Measurements from ENCODE around the gene THBS4. TPM values are rescaled to one million over a fixed set of nuclear protein-coding genes. Genes with fewer than 3 reads are reported as not detected.

Gene THBS4
- total RNA-seq, 3 donors from 2014 or later (not counting 1 experiment from before 2014, with no cell fraction given): 0.32 to 0.61 (median 0.48) TPM

DNA sequence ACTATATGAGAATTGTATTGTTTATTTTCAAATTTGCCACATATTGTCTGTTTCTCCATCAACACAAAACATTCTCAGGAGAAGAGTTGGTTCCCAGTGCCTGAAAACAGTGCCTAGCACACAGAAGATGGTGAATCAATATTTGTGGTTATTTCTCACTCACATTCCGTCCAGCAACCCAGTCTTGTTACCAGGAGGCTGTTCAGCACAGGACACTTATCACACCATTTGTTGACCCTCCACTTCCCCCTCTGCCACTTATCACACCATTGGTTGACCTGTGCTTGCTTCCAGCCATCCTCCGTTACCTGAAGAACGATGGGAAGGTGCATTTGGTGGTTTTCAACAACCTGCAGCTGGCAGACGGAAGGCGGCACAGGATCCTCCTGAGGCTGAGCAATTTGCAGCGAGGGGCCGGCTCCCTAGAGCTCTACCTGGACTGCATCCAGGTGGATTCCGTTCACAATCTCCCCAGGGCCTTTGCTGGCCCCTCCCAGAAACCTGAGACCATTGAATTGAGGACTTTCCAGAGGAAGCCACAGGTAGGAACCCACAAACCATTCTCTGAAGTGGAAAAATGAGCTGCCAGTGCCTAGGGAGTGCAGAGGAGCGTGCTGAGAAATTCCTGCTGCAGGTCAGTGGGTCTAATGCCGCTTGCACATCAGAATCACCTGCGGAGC, 20.5 kb downstream of the THBS4 start:
- no peak overlapping the region for H3K27ac Mint-ChIP-seq
- no peak overlapping the region for H3K4me3 Mint-ChIP-seq
- H3K9me3 ChIP-seq (ENCODE audit: control insufficient read depth, insufficient read depth, low read length): no peaks in the 10 kb centered on the region
- H3K4me1 Mint-ChIP-seq: no peaks in the 10 kb centered on the region
- no peak overlapping the region for H3K27ac ChIP-seq (ENCODE audit: low read length)
- no peaks in the 10 kb centered on the region for H3K27me3 ChIP-seq (ENCODE audit: control insufficient read depth, insufficient read depth, low read length)
- peaks cover 6 to 9% of the 10 kb centered on the region in 2 donors for H3K27me3 Mint-ChIP-seq (ENCODE audit: low read depth in 2 of 2)
- intact Hi-C loops (cut with micrococcal nuclease): no loop called here
- no peaks in the 10 kb centered on the region for H3K9me3 Mint-ChIP-seq
- DNase-seq (no peak), ATAC-seq (no peak)
- H3K4me1 ChIP-seq (ENCODE audit: control insufficient read depth, insufficient read depth, low read length): no peaks in the 10 kb centered on the region
- no peak overlapping the region for H3K4me3 ChIP-seq (ENCODE audit: low read length)
- no peaks in the 10 kb centered on the region for H3K36me3 Mint-ChIP-seq
- TF ChIP-seq, protein P1, sequence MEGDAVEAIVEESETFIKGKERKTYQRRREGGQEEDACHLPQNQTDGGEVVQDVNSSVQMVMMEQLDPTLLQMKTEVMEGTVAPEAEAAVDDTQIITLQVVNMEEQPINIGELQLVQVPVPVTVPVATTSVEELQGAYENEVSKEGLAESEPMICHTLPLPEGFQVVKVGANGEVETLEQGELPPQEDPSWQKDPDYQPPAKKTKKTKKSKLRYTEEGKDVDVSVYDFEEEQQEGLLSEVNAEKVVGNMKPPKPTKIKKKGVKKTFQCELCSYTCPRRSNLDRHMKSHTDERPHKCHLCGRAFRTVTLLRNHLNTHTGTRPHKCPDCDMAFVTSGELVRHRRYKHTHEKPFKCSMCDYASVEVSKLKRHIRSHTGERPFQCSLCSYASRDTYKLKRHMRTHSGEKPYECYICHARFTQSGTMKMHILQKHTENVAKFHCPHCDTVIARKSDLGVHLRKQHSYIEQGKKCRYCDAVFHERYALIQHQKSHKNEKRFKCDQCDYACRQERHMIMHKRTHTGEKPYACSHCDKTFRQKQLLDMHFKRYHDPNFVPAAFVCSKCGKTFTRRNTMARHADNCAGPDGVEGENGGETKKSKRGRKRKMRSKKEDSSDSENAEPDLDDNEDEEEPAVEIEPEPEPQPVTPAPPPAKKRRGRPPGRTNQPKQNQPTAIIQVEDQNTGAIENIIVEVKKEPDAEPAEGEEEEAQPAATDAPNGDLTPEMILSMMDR (IDR thresholded peaks at IDR 0.05): no peak
- no peaks in the 10 kb centered on the region for H3K36me3 ChIP-seq (ENCODE audit: control insufficient read depth, insufficient read depth, low read length)
- 85% methylated on average over 11 of the region's 11 CpGs for WGBS (ENCODE audit: insufficient coverage)

DNA sequence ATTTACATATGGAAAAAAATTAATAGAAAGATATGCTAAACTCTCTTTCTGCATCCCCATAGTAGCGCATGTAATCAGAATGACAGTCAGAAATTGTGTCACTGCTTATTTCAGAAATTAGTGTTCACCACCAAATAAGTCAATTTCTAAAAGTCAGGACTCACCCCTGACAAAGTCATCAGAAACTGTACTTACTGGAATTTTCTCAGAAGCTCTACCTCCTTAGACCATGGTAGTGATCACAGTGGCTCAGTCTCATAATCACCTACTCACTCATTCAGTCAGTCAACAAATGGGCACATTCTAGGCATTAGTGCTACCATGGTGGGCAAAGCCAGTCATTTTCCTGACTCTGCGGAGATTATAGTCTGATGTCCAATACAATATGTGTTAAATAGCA, 22.0 kb downstream of the THBS4 start:
- intact Hi-C loops (cut with micrococcal nuclease): no loop called here
- ATAC-seq (no peak), DNase-seq (no peak)
- Mint-ChIP-seq H3K4me1 (no peaks in the 10 kb centered on the region), H3K36me3 (no peaks in the 10 kb centered on the region), H3K9me3 (no peaks in the 10 kb centered on the region), H3K27me3 (ENCODE audit: low read depth in 2 of 2) (peaks cover 0 to 8% of the 10 kb centered on the region in 2 donors), H3K27ac (no peak overlapping the region), H3K4me3 (no peak overlapping the region)
- H3K4me1 ChIP-seq (ENCODE audit: control insufficient read depth, insufficient read depth, low read length): no peaks in the 10 kb centered on the region
- no peaks in the 10 kb centered on the region for H3K27me3 ChIP-seq (ENCODE audit: control insufficient read depth, insufficient read depth, low read length)
- 76% methylated on average over 2 of the region's 2 CpGs for WGBS (ENCODE audit: insufficient coverage)
- TF ChIP-seq, protein P1 (IDR thresholded peaks at IDR 0.05): no peak
- H3K4me3 ChIP-seq (ENCODE audit: low read length): no peak overlapping the region
- no peaks in the 10 kb centered on the region for H3K9me3 ChIP-seq (ENCODE audit: control insufficient read depth, insufficient read depth, low read length)
- H3K27ac ChIP-seq (ENCODE audit: low read length): no peak overlapping the region
- H3K36me3 ChIP-seq (ENCODE audit: control insufficient read depth, insufficient read depth, low read length): no peaks in the 10 kb centered on the region

DNA sequence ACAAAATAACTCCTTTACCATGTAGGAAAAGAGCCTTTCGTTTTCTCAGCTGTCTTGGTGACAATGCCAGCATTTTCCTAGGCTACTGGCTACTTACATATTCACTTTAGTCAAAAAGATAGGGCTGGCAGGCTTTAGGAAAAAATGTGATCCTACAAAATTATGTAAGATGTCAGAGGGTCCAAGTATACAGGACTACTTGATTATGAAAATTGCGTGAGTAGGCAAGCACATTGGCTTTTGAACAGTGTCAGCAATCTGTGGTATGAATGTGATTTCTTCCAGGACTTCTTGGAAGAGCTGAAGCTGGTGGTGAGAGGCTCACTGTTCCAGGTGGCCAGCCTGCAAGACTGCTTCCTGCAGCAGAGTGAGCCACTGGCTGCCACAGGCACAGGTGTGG, 22.8 kb downstream of the THBS4 start:
- Histone ChIP-seq H3K4me3 (ENCODE audit: low read length) (no peak overlapping the region), H3K4me1 (ENCODE audit: control insufficient read depth, insufficient read depth, low read length) (no peaks in the 10 kb centered on the region), H3K27ac (ENCODE audit: low read length) (no peak overlapping the region), H3K9me3 (ENCODE audit: control insufficient read depth, insufficient read depth, low read length) (no peaks in the 10 kb centered on the region), H3K36me3 (ENCODE audit: control insufficient read depth, insufficient read depth, low read length) (no peaks in the 10 kb centered on the region), H3K27me3 (ENCODE audit: control insufficient read depth, insufficient read depth, low read length) (no peaks in the 10 kb centered on the region)
- H3K36me3 Mint-ChIP-seq: no peaks in the 10 kb centered on the region
- H3K27me3 Mint-ChIP-seq (ENCODE audit: low read depth in 2 of 2): peaks cover 0 to 6% of the 10 kb centered on the region in 2 donors
- no peak overlapping the region for H3K27ac Mint-ChIP-seq
- no peaks in the 10 kb centered on the region for H3K9me3 Mint-ChIP-seq
- TF ChIP-seq, protein P1 (IDR thresholded peaks at IDR 0.05): no peak
- intact Hi-C loops (cut with micrococcal nuclease): no loop called here
- no peak for ATAC-seq
- no peaks in the 10 kb centered on the region for H3K4me1 Mint-ChIP-seq
- DNase-seq: no peak
- no peak overlapping the region for H3K4me3 Mint-ChIP-seq
- 82% methylated on average over 2 of the region's 2 CpGs for whole genome bisulfite sequencing (ENCODE audit: insufficient coverage)
